22Rv1 (cell line): ENCODE results near the gene ABCC4.
"Not testable (repeated sequence)": the region's sequence is repeated elsewhere in the genome, so short reads cannot be mapped to it uniquely, and the experiment has no call there.

Experiments
- ZFX ChIP-seq: fragments of 450-650 bp; IDR thresholded peaks from 2 replicates; pipeline ENCODE4 v1.6.1; 2017; ENCODE audit warnings: antibody characterized with exemption, borderline replicate concordance
- TF ChIP-seq, protein P1 (sequence below): fragments of 450-650 bp; IDR thresholded peaks from 2 replicates; pipeline ENCODE4 v1.5.1; 2017; ENCODE audit warnings: mild to moderate bottlenecking

DNA sequence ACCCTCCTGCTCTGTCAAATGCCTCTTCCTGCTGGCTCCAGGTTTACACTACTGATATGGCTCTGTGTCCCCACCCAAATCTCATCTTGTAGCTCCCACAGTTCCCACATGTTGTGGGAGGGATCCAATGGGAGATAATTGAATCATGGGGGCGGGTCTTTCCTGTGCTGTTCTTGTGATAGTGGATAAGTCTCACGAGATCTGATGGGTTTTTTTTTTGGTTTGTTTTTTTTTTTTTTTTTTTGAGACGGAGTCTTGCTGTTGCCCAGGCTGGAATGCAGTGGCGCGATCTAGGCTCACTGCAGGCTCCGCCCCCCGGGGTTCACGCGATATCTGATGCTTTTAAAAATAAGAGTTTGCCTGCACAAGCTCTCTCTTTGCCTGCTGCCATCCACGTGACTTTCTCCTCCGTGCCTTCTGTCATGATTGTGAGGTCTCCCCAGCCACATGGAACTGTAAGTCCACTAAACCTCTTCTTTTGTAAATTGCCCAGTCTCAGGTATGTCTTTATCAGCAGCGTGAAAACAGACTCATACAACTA is 27.6 kb downstream of the ABCC4 start:
- TF ChIP-seq, protein P1, sequence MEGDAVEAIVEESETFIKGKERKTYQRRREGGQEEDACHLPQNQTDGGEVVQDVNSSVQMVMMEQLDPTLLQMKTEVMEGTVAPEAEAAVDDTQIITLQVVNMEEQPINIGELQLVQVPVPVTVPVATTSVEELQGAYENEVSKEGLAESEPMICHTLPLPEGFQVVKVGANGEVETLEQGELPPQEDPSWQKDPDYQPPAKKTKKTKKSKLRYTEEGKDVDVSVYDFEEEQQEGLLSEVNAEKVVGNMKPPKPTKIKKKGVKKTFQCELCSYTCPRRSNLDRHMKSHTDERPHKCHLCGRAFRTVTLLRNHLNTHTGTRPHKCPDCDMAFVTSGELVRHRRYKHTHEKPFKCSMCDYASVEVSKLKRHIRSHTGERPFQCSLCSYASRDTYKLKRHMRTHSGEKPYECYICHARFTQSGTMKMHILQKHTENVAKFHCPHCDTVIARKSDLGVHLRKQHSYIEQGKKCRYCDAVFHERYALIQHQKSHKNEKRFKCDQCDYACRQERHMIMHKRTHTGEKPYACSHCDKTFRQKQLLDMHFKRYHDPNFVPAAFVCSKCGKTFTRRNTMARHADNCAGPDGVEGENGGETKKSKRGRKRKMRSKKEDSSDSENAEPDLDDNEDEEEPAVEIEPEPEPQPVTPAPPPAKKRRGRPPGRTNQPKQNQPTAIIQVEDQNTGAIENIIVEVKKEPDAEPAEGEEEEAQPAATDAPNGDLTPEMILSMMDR = not testable (repeated sequence)
- TF ChIP-seq ZFX = not testable (repeated sequence)
